Measurements from ENCODE around the gene TMEM181.

DNA sequence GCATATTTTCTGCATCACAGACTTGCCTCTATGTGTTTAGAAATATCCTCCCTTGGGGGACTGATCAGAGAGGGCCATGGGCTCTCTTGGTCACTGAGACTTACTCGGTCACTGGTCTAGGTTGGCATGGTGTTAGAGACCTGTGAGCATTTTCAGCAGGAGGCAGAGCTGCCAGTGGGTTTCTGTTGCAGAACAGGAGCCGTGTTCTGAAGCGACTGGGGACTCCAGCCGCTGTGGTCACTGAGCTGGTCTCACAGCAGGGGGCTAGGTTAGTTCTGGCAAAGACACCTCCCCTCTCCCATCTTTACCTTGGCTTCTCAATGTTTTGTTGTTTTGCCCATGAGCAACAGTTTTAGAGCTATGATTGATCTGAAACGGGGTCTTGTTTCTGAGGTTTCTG, 8.7 kb downstream of the TMEM181 start:
- TF ChIP-seq POLR2A (IDR thresholded peaks at IDR 0.05; ENCODE audit: low read depth, low read length) (no peak), POLR2AphosphoS5 (IDR thresholded peaks at IDR 0.05; ENCODE audit: low read depth, low read length) (no peak)
